ENCODE results near the gene CLEC4E. TPM values are rescaled to one million over a fixed set of nuclear protein-coding genes. Genes with fewer than 3 reads are reported as not detected.

CLEC4E gene
- total RNA-seq, 1 experiment from 2014 or later = not detected

DNA sequence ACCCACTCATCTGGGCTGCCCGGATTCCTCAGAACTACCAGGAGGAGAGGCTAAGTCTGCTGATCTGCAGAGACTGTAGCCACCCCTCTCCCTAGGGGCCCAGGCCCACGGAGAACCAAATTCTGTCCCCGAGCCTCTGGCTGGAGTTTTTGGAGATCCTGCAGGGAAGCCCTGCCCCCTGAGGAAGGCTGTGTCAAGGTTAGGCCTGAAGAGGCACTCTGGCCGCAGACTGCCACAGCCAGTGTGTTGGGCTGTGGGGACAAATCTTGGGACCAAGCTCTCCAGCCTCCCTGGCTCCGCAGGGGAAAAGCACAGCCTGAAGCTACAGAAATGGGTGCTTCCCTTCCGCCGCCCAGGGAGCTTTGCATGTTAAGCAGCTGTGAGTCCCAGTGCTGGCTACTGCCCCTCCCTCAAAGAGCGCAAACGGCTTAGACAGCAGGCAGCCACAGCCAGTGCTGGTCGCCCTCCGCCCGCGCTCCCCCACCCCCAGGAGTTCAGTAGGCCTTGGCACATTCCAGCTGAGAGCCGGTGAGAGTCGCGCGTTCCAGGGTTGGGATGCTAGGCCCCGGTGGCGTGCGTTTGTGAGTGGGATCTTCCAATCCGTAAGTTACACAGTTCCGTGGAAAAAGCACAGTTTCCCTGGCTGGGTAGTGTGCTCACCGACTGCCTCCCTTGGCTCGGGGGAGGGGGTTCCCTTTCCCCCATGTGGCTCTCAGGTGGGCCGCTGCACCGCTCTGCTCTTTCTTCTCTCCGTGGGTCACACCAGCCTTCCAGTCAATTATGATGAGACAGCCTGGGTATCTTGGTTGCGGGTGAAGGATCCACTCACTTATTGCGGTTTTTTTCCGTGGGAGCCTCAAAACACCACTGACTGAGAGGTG, 13.2 kb downstream of the CLEC4E start:
- Mint-ChIP-seq H3K4me1 (ENCODE audit: insufficient read depth, unreplicated experiment) (no peaks in the 10 kb centered on the region), H3K36me3 (ENCODE audit: insufficient read depth, unreplicated experiment) (no peaks in the 10 kb centered on the region), H3K27ac (ENCODE audit: low read depth, unreplicated experiment) (no peak overlapping the region), H3K4me3 (ENCODE audit: unreplicated experiment) (no peak overlapping the region), H3K9me3 (ENCODE audit: unreplicated experiment) (no peaks in the 10 kb centered on the region), H3K27me3 (ENCODE audit: insufficient read depth, unreplicated experiment) (peaks cover 65% of the 10 kb centered on the region)
- no peak for DNase-seq (ENCODE audit: unreplicated experiment)
- ChIA-PET CTCF (interaction anchor here (3.1 kb wide), 1 partner anchor 17 kb away, joined by 27 read pairs; no protein-coding TSS in a partner anchor), POLR2A (no interaction called here)
- BruUV-seq (replicated peaks) = no TSS peak
- intact Hi-C loops (cut with micrococcal nuclease) = no loop called here
- TF ChIP-seq, protein P1, sequence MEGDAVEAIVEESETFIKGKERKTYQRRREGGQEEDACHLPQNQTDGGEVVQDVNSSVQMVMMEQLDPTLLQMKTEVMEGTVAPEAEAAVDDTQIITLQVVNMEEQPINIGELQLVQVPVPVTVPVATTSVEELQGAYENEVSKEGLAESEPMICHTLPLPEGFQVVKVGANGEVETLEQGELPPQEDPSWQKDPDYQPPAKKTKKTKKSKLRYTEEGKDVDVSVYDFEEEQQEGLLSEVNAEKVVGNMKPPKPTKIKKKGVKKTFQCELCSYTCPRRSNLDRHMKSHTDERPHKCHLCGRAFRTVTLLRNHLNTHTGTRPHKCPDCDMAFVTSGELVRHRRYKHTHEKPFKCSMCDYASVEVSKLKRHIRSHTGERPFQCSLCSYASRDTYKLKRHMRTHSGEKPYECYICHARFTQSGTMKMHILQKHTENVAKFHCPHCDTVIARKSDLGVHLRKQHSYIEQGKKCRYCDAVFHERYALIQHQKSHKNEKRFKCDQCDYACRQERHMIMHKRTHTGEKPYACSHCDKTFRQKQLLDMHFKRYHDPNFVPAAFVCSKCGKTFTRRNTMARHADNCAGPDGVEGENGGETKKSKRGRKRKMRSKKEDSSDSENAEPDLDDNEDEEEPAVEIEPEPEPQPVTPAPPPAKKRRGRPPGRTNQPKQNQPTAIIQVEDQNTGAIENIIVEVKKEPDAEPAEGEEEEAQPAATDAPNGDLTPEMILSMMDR (IDR thresholded peaks at IDR 0.05; ENCODE audit: unreplicated experiment) = no peak

GRCh38 chr12:8519171-8519570, 21.5 kb downstream of the CLEC4E start:
- POLR2A ChIA-PET = no interaction called here

GRCh38 chr12:8517971-8518370, 22.7 kb downstream of the CLEC4E start:
- H3K4me1 Mint-ChIP-seq (ENCODE audit: insufficient read depth, unreplicated experiment) = no peaks in the 10 kb centered on the region
- no TSS peak for BruUV-seq (replicated peaks)

More at GRCh38 chr12:8519171-8519570, 21.5 kb downstream of the CLEC4E start:
- Mint-ChIP-seq H3K9me3 (ENCODE audit: unreplicated experiment) (no peaks in the 10 kb centered on the region), H3K27ac (ENCODE audit: low read depth, unreplicated experiment) (no peak overlapping the region), H3K4me1 (ENCODE audit: insufficient read depth, unreplicated experiment) (no peaks in the 10 kb centered on the region), H3K27me3 (ENCODE audit: insufficient read depth, unreplicated experiment) (peaks cover 51% of the 10 kb centered on the region), H3K36me3 (ENCODE audit: insufficient read depth, unreplicated experiment) (no peaks in the 10 kb centered on the region), H3K4me3 (ENCODE audit: unreplicated experiment) (no peak overlapping the region)
- intact Hi-C loops (cut with micrococcal nuclease) = no loop called here
- CTCF ChIA-PET = interaction anchor here (0.6 to 1.3 kb wide), 2 partner anchors 25 to 366 kb away, joined by 4 read pairs; no protein-coding TSS in a partner anchor
- TF ChIP-seq, protein P1 (IDR thresholded peaks at IDR 0.05; ENCODE audit: unreplicated experiment) = no peak
- no TSS peak for BruUV-seq (replicated peaks)
- DNase-seq (ENCODE audit: unreplicated experiment) = no peak

GRCh38 chr12:8513256-8513655, 27.4 kb downstream of the CLEC4E start, which contains the start of gene CLEC4D:
Gene CLEC4D (plus strand): TSS chr12:8513503. CDS start chr12:8513733, 230 bp downstream.
- no TSS peak for BruUV-seq (replicated peaks)
- H3K27ac Mint-ChIP-seq (ENCODE audit: low read depth, unreplicated experiment) = no peak within 1 kb of the TSS
- no peak within 1 kb of the TSS for H3K4me3 Mint-ChIP-seq (ENCODE audit: unreplicated experiment)
- peaks cover 71% of the 10 kb centered on the region for H3K27me3 Mint-ChIP-seq (ENCODE audit: insufficient read depth, unreplicated experiment)
- no peak for DNase-seq (ENCODE audit: unreplicated experiment)
- H3K9me3 Mint-ChIP-seq (ENCODE audit: unreplicated experiment) = no peaks in the 10 kb centered on the region
- TF ChIP-seq, protein P1 (IDR thresholded peaks at IDR 0.05; ENCODE audit: unreplicated experiment) = no peak
- H3K4me1 Mint-ChIP-seq (ENCODE audit: insufficient read depth, unreplicated experiment) = no peaks in the 10 kb centered on the region
- ChIA-PET POLR2A (no interaction called here), CTCF (interaction anchor here (0.6 kb wide), 1 partner anchor 475 kb away, joined by 3 read pairs; no protein-coding TSS in a partner anchor)
- no peaks in the 10 kb centered on the region for H3K36me3 Mint-ChIP-seq (ENCODE audit: insufficient read depth, unreplicated experiment)
- intact Hi-C loops (cut with micrococcal nuclease) = no loop called here

More at GRCh38 chr12:8517971-8518370, 22.7 kb downstream of the CLEC4E start:
- intact Hi-C loops (cut with micrococcal nuclease) = no loop called here
- no peak overlapping the region for H3K4me3 Mint-ChIP-seq (ENCODE audit: unreplicated experiment)
- H3K27ac Mint-ChIP-seq (ENCODE audit: low read depth, unreplicated experiment) = no peak overlapping the region
- H3K9me3 Mint-ChIP-seq (ENCODE audit: unreplicated experiment) = no peaks in the 10 kb centered on the region
- H3K36me3 Mint-ChIP-seq (ENCODE audit: insufficient read depth, unreplicated experiment) = no peaks in the 10 kb centered on the region
- ChIA-PET POLR2A (no interaction called here), CTCF (interaction anchor here (0.6 to 0.9 kb wide), 3 partner anchors 26 to 685 kb away, joined by 3 to 5 read pairs (median 3); no protein-coding TSS in a partner anchor)
- no peak for DNase-seq (ENCODE audit: unreplicated experiment)
- TF ChIP-seq, protein P1 (IDR thresholded peaks at IDR 0.05; ENCODE audit: unreplicated experiment) = no peak
- H3K27me3 Mint-ChIP-seq (ENCODE audit: insufficient read depth, unreplicated experiment) = peaks cover 62% of the 10 kb centered on the region
